Right renal cortex interstitium (tissue), 3 donors: ENCODE data around the gene TNFAIP8L1. TPM values are rescaled to one million over a fixed set of nuclear protein-coding genes. Genes with fewer than 3 reads are reported as not detected.
A peak's percentile ranks its signal among the peaks of the same experiment; 100 is the strongest.
"Not testable (repeated sequence)": the region's sequence is repeated elsewhere in the genome, so short reads cannot be mapped to it uniquely, and the experiment has no call there.

Experiments
- DNase-seq, 3 donors: peaks; one replicate each; pipeline ENCODE4 v3.0.0-alpha.2; 2013; ENCODE audit warnings: low read depth in 3 of 3, low spot score in 2 of 3
- polyA plus RNA-seq, 3 donors: library from polyadenylated mRNA; unstranded; fragments of 120-200 nt; gene quantifications; one replicate each; pipeline ENCODE4 v1.2.1, GENCODE V29; 2013; ENCODE audit not compliant: insufficient read length in 3 of 3

TNFAIP8L1 gene
- 10 to 100 TPM; 11.4 to 15.2 (median 12.5) TPM for polyA plus RNA-seq

DNA sequence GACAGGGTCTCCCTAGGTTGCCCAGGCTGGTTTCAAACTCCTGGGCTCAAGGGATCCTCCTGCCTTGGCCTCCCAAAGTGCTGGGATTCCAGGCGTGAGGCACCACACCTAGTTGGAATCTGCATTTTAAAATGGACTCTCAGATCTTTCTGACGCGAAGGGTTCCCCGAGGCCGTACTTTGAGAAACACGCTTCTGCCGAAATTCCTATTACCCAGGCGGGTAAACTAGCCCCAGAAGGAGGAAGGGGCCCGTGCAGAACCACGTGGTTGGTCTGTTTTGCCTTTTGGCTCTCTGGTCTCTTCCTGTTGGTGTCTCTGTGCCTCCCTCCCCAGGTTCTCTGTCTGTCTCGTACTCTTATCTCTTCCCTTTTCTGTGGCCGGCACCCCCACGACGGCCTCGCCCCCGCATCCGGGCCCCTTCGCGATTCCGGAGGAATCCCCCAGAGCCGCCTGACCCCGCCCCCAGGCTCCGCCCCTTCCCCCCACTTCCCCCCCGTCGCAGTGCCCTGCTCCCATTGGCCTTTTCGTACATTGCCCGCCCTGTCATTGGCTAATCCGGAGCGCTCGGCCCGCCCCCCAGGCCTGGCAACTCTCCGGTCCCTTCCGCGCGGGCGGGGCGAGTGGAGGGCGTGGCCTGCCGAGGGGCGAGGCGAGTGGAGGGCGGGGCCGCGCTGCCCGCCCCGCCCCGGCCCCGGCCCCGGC, at the start of gene TNFAIP8L1:
Gene TNFAIP8L1 (plus strand): TSS at position 689 of the 703 bp plus-strand sequence. CDS start 12,354 bp downstream, outside the sequence.
- peak; percentile 63 to 91 (median 84) for DNase-seq

DNA sequence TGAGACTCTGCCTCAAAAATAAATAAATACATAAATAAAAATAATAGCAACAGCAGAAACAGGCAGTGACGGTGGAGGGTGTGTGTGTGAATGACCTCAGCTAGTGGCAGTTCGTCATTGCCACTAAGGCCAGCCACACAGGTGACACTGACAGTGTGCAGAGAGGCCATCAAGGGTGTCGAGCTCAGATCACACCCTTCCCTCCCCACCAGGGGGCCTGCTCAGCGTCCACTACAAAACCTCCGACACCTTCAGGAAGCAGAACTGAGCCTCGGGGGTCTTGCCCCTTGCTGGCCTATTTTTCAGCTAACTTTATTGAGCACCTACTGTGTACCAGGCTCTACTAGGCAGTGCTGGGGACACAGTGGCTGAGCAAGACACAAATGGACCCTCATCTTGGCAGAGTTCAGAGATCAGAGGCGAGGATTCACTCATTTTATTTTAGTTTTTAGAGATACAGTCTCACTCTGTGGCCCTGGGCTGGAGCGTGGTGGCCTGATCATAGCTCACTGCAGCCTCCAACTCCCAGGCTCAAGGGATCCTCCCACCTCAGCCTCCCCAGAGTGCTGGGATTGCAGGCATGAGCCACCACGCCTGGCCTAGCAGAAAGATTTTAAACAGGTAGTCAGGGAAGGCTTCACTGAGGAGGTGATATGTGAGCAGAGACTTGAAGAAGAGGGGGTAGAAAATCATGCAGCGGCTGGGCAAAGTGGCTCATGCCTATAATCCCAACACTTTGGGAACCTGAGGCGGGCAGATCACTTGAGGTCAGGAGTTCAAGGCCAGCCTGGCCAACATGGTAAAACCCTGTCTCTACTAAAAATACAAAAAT, 49.5 kb upstream of the TNFAIP8L1 start:
- no peak for DNase-seq

DNA sequence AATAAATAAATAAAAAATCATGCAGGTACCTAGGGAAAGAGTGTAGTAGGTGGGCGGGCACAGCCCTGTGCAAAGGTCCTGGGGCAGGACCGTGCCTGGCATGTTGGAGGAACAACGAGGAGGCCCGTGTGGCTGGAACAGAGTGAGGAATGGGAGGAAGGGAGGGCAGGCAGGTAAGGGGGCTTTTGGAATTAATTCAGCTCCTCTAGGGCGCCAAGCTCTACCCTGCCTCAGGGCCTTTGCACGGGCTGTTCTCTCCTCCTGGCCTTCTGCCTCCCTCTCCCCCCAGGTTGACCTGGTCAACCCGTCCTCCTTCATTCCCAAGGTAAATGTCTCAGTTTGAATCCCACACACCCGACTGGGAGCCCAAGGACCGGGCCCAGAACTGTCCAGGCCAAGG, 48.8 kb upstream of the TNFAIP8L1 start:
- no peak for DNase-seq

DNA sequence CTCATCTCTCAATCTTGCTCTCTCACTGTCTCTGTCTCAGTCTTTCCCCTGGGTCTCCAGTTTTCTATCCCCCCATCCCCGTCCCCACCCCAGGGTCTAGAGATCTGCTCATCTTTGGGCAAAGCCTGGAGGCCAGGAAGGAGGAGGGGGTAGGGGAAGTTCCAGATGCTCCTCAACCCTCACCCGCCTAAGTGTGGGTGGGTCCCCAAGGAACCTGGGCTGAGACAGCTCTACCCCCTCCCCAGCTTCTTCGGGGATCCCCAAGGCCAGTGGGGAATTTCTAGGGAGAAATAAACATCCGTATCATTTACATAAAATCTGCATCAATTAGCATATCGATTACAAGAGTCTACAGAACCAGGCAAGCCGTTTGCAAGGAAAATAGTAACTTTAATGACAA, 48.0 kb upstream of the TNFAIP8L1 start:
- DNase-seq = no peak

DNA sequence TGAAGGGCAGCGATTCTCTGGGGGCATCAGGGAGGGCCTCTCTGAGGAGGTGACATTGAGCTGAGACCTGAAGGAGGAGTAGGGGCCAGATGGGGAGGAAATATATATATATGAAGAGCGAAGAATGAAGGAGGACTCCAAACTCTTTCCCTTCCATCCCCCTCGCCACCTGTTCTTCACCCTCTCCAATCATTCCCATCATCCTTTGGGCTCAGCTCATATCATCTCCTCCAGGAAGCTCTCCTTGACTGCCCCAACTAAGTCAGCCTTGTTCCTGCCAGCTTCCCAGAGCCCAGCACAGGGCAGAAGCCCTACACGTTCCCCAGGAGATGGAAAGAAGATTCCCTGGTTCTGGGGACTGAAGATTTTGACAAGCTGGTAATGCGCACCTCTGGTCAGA, 46.9 kb upstream of the TNFAIP8L1 start:
- DNase-seq = no peak

DNA sequence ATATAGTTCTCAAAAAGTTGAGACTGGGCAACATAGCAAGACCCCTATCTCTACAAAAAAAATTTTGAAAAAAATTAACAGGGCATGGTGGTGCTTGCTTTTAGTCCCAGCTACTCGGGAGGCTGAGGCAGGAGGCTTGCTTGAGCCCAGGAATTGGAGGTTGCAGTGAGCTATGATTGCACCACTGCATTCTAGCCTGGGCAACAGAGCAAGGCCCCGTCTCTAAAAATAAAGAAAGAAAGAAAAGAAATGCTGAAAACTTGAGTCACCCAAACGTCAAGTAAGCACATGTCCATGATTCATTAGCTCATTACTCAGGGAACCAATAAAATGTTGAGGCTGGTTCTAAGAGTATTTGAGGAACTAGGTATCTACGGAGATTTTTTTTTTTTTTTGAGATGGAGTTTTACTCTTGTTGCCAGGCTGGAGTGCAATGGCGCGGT, 45.9 kb upstream of the TNFAIP8L1 start:
- no peak for DNase-seq

DNA sequence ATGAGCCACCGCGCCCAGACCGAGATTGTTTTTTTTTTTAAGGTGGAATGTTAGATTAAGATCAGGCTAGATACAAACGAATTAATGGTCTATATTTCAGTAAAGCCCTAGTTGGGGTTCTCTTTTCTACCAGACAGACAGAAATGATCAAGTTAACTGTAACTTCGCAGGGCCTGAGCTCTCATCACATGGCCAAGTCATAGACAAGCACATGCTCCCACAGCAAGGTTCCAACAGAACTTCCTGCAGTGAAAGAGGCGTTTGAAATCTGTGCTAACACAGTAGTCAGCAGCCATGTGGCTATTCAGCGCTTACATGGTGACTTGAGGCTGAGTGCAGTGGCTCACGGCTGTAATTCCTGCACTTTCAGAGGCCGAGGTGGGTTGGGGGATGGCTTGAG, 45.1 kb upstream of the TNFAIP8L1 start:
- no peak for DNase-seq

DNA sequence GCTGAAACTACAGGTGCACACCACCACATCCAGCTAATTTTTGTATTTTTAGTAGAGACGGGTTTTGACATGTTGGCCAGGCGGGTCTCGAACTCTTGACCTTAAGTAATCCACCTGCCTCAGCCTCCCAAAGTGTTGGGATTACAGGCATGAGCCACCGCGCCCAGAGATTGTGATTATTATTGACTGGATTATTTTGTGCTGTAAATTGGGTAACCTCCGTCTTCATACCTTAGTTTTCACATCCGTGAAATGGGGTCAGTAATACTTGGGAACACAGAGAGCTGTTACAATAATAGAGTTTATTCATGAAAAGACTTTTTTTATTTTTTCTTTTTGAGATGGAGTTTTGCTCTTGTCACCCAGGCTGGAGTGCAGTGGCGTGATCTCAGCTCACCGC, 44.2 kb upstream of the TNFAIP8L1 start:
- DNase-seq = not testable (repeated sequence)

DNA sequence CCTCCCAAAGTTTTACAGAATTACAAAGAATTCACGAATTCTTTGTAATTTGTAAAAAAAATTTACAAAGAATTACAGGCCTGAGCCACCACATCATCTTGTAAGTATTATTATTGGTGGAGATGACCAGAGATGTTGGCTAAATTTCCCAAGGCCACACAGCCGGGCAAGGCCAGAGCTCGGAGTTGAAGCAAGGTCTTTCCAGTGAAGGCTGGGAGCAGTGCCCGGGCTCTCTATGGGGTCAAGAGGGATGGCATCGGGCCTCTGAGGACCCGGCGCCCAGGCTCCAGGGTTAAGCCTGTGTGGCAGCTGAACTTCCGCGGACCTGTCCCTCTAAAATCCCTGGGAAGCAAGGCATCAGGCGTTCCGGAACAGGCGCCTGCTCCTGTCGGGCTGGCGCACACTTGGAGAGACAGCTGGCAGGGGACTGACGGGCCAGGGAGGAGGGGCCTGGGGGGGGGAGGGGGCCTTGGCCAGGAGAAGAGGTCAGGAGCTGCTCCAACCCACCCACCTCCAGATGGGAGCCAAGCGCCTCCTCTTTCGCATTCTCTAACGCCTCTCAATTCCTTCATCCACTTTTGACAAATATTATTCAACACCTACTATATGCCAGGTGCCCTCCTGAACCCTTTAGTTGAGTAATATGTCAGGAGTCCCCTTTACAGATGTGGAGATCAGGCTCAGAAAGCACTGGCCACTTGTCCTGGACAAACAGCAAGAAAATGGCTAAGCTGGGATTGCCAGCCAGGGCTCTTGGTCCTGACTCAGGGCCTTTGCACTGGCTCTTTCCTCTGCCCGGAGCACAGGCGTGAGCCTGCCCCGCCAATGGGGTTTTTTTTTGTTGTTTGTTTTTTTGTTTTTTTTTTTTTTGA, 43.0 kb upstream of the TNFAIP8L1 start:
- no peak for DNase-seq

DNA sequence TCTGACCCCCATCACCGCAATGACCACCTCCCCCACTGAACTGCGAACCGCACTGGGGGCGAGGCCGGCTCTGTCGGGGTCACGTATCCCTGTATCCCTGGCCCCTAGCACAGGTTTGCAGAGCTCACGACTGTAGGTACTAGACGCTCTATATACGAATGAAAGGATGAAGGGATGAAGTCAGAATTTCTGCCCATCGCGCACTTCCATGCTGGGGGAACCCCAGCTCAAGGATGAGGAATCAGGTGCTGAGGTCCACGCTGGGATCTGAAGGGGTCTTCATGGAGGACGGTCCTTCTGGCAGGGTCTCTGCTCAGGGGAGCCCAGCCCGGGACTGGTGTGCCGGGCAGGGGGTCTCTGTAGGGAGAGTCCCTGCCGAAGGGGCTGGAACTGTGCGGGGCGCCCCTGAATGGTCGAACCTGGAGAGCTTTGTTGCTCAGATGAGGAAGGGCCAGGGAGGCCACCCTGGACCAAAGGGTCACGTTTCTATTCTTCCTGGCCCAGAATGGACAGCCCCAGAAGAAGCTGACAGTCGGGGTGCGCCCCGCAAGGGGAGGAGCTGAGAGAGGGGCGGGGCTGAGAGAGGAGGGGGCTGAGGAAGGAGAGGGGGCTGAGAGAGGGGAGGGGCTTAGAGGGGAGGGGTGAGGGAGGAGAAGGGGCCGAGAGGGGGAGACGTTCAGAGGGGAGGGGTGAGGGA, 41.9 kb upstream of the TNFAIP8L1 start:
- DNase-seq = no peak

DNA sequence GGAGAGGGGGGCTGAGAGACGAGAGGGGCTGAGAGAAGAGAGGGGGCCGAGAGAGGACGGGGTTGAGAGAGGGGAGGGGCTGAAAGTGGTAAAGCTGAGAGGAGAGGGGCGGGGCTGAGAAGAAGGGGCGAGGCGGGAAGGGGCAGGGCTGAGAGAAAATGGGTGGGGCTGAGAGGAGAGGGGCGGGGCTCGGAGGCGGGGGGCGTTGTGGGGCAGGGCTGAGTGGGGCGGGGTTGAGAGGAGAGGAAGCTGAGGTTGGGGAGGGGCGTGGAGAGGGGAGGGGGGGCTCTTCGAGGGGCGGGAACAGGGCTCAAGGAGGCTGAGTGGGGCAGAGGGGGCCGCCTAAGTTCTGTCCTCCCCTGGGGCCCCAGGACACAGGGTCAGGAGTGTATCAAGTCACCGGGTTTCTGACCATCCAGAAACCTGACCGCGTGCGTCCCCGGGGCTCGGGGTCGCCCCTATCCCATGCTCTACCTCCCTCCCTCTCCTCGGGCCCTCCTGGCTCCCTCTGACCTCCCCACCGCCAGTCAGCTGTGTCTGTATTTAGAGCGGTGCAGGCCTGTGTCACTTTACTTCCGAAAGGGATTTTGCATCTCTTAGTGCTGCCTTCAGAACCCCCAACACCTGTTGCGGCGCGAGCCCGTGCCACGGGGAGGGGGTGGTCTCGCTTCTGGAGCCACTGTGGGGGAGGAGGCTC, 41.2 kb upstream of the TNFAIP8L1 start:
- no peak for DNase-seq

DNA sequence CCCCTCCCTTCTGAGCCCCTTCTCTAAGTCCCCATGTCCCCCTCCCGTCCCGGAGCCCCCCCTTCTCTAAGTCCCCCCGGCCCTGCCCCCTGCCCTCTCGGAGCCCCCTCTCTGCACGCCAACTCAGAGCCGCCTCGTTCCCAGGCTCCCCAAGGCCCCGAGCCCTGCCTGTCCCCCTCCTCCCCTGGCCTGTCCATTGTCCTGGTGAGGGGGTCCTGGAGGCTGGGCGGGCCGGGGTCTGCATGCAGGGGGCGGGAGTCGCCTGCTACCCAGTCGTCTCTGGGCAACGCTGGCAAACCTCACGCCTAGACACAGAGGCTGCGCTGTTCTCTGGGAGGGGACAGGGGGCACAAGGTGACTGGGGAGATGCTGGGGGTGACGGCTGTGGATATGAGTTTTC, 40.6 kb upstream of the TNFAIP8L1 start:
- no peak for DNase-seq

DNA sequence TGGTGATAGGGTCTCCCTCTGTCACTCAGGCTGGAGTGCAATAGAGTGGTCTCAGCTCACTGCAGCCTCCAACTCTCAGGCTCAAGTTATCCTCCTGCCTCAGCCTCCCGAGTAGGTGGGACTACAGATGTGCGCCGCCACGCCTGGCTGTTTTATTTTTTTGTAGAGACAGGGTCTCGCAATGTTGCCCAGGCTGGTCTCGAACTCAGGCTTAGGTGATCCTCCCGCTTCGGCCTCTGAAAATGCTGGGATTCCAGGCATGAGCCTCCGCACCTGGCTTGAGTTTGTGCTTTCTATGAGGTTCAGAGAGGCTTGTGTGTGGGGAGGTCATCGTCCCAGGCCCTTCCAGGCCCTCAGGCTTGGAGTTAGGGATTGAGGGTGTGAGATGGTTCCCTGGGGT, 39.2 kb upstream of the TNFAIP8L1 start:
- DNase-seq = no peak

DNA sequence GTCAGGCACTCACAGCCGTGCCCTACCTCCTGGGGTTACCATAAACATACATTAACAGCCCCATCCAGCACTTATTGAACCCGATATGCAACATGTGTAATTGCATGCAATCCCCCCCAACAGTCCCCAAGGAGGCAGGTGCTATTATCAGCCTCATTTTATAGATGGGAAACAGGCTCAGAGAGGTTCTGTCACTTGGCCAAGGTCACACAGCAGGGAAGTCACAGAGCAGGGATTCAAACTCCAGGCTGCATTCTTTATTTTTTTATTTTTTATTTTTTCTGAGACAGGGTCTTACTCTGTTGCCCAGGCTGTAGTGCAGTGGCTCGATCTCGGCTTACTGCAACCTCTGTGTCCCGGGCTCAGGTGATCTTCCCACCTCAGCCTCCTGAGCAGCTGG, 38.4 kb upstream of the TNFAIP8L1 start:
- no peak for DNase-seq

DNA sequence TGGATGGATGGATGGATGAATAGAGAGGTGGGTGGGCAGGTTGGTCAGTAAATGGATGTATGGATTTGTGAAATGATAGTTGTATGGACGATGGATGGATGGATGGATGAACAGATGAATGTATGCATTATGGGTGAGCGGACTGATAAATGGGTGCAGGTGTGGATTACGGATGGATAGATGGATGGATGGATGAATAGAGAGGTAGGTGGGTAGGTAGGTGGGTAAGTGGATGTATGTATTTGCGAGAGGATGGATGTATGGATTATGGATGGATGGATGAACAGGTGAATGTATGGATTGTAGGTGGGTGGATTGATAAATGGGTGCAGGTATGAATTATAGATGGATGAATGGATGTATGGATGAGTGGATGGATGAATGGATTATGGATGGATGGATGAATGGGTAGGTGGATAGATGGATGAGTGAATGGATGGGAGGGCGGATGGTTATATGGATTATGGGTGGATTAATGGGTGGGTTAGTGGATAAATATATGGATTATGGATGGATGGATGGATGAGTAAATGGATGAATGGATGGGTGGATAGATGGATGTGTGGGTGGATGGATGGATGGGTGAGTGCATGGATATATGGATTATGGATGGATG, 37.0 kb upstream of the TNFAIP8L1 start:
- DNase-seq = no peak

DNA sequence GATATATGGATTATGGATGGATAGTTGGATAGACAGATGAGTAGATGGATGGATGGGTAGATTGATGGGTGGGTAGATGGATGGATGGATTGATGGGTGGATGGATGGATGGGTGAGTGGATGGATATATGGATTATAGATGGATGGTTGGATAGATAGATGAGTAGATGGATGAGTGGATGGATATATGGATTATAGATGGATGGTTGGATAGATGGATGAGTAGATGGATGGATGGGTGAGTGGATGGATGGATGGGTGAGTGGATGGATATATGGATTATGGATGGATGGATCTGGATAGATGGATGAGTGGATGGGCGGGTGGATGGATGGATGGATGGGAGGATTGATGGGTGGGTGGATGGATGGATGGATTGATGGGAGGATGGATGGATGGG, 36.4 kb upstream of the TNFAIP8L1 start:
- no peak for DNase-seq

DNA sequence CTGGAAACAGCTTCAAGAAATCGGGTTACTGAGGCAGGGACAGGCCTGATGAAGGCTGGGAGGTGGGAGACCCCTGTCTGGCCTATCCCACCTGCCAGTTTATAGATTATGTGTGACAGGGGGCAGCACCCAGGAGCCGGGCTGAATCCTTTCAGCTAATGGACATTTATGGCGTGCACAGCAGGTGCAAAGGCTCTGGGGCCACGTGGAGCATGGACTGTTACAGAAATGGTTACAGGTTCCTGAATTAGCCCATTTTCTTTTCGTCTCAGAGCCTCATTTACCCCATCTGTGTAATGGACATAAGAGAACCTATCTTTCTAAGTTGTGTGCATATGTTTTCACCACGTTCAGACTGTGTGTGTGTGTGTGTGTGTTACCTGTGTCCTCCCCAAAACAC, 34.4 kb upstream of the TNFAIP8L1 start:
- DNase-seq = no peak

DNA sequence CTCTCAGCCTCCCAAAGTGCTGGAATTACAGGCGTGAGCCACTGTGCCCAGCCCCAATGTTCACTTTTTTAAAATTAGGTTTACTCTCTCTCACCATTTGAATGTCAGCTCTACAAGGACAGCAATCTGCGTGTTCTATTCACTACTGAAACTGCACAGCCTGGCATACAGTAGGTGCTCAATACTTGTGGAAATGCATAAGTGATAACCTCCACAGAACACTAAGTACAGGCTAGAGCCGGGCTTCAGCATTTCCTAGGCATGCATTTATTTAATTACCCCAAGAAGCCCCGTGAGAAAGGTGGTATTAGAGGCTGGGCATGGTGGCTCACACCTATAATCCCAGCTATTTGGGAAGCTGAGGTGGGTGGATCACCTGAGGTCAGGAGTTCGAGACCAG, 33.1 kb upstream of the TNFAIP8L1 start:
- no peak for DNase-seq

DNA sequence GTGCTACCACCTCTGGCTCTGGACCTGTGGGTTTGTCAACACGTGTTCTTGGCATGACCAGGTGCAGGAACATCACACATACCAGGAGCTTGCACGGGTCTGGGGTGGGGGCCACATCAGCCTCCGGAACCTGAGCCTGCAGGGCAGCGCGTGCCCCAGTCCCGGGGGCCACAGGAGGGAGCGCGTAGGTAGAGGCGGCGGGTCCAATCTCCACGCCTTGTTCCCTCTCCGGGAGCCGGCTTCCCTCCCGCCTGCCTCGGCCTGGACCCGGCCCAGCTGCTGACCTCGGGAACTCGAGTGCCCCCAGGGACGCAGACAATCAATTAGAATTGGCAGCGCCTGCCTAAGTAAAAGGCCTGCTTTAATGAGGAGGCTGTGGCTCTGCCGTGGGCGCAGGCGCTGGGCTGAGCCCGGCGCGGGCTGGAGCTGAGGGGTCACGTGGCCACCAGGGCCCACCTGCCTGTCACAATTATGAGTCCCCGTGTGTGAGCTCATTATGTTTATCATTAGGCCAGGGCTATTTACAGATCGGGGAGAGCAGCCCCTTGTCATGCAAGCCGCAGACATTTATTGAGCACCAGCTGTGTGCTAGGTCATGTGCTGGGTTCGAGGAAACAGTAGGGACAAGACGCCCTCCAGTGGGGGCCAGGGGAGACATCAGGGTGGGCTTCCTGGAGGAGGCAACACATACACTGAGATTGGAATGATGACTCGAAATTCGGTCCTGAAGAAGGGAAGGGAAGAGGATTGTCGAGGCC, 32.2 kb upstream of the TNFAIP8L1 start:
- no peak for DNase-seq
